Hypothalamus (tissue), 51 donors: ENCODE results near the gene CFAP97D1.

Experiments
- DNase-seq, 51 donors: peaks; one replicate each; lab custom pipeline; 2025; lab: John Stamatoyannopoulos, UW

CFAP97D1 gene

DNA sequence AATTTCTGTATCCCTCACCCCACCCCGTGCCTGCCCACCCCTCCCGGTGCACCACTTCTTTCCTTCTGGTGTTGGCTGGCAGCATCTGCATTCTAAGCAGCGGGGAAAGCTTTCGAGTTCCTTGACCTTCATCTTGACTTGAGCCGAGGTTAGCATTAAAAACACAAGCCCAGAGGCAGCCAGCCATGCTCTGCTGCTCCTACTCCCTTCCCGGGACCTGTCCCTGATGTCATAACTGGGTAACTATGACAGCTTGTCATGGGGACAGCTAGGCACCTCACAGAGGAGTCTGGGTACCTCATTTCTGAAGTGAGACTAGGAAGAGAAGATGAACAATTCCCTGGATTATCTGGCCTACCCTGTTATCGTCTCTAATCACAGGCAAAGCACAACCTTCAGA lies at the start of gene CFAP97D1:
Gene CFAP97D1 (plus strand): TSS at position 301 of the 400 bp plus-strand sequence. CDS start 28 bp downstream, at position 329.
- no peak for DNase-seq

DNA sequence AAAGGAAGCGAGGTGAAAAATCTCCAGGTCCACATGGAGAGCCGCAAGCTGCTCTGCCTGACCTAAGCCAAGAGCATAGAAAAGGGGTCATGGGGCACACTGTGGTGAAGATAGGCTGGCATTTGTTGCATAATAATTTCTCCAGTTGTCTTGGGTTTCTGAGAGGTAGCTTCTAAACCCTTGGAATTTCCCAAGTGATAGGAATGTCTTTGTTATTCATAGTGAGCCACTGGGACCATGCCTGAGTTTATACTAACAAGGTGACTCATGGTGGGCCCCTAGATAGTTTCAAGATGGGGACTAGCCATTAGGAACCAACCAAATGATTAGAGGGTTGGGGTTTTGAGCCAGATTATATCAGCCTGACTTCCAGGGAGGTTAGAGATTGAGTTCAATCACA lies 47.3 kb upstream of the CFAP97D1 start:
- no peak for DNase-seq

DNA sequence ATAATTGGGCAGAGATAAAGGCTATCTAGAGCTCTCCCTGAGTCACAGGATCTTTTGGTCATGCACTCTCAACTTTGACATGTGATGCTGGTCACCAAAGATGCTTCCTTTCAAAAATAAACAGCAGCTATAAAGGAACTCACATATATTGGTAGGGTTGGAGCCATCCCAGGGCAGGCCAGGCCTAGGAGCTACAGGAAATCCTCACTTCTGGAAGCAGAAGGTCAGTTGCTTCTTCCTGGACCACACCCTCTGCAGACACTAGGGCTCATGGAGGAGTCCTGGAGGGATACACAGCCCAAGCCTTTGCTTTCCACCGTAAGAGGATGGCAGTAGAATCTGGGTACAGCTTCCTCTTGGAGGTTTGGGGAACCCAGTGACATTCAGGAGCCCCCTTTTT lies 46.3 kb upstream of the CFAP97D1 start:
- DNase-seq: no peak

DNA sequence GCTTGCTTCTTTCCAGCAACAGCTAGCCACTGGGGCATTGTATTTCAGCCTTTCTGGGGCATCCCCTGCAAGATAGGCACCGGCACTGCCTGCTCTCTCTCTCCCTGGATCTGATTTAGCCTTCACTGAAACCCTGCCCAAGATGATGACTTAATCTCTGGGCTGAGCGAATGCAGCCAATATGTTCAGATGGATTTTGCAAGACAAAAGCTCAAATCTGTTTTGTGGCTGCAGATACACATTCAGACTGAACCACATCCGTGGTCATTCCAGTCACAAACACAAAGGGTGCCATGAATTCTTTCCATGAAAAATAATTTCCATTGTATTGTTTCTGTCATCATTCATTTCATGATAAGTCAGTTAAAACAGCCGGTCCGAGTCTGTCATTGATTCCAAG lies 45.9 kb upstream of the CFAP97D1 start:
- DNase-seq: no peak

DNA sequence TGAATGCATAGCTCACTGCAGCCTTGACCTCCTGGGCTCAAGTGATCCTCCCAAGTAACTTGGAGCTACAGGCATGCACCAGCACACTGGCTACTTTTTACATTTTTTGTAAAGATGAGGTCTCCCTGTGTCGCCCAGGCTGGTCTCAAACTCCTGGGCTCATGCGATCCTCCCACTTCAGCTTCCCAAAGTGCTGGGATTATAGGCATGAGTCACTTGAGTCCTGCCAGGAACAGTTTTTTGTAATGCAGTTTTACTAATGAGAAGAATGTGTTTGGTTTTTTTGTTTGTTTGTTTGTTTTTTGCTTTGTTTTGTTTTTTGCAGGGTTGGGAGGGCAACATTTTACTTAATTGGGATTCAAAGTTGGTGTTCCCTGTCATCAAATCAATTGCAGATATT lies 43.8 kb upstream of the CFAP97D1 start:
- DNase-seq: no peak

DNA sequence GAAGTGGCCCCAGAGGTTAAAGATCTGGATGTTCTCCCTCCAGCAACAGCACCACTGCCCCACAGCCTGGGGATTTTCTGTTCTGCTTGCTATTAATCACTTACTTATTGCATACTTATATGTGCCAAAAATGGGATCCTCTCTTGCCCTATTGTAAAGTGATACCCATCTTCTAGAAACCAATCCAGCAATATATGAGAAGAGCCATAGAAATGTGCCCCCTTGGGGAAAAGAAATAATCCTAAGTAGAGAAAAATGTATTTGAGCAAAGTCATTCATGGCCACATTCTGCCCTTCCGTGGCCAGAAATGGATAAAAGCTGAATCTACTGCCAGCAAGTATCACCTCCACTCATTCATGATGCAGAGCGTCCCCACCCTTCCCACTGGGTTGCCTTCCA lies 42.5 kb upstream of the CFAP97D1 start:
- DNase-seq: no peak

DNA sequence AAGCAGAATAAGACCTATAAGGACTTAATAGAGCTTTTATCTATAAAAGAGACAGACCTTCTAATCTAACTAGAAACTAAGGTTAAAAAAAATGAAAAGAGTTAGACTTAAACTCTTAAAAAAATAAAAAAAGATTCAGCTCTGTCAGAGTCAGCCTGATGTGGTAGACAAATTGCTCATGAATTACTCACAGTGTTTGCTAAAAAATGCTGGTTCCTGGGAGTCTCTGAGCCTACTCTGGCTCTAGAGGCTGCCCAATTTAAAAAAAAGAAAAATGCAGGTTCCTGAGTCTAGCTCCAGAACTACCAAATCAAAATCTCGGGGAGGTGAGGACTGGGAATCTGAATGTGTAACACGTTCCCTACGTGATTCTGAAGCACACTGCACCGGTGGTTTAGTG lies 39.7 kb upstream of the CFAP97D1 start:
- DNase-seq: no peak

DNA sequence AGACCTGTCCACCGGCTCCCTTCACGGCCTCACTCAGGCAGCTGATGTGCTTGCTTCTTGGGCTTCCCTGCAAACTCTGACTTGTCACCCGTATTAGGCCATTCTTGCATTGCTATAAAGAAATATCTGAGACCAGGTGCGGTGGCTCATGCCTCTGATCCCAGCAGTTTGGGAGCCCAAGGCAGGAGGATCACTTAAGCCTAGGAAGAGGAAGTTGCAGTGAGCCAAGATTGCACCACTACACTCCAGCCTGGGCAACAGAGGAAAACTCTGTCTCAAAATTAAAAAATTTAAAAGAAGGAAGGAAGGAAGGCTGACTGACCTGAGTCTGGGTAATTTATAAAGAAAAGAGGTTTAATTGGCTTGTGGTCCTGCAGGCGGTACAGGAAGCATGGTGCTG lies 38.6 kb upstream of the CFAP97D1 start:
- DNase-seq: no peak

DNA sequence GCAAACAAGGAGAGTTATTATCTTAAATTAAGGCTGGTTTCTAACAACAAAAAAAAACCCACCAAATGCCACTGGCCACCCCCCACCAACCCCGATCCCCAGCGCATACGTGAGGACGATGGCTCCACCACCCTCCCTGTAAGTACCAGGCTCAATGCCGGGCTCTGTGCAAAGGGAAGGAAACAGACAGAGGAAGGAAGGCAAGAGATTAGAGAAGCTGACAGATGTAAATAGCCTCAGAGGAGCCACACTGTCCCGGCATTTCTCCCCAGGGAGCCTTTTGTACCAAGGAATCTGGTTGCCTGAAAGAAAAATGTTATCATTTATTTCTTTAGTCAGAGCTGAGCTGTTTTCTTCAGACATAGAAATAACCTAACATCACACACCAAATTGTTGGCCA lies 34.7 kb upstream of the CFAP97D1 start:
- no peak for DNase-seq

DNA sequence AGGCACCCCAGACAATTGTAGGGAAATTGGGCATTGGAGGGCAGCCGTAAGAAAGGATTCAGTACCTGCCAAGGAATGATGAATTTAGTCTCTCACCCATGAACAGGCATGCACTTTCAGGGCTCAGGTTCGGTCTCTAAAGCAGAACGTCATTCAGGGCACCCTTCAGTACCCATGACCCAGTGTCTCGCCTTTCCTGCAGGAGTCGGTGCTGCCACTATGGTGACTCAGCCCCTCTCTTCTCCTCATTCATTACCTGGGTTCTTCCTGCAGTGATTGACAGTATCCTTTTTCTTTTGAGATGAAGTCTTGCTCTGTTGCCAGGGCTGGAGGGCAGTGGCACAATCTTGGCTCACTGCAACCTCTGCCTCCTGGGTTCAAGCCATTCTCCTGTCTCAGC lies 30.1 kb upstream of the CFAP97D1 start:
- DNase-seq: no peak

DNA sequence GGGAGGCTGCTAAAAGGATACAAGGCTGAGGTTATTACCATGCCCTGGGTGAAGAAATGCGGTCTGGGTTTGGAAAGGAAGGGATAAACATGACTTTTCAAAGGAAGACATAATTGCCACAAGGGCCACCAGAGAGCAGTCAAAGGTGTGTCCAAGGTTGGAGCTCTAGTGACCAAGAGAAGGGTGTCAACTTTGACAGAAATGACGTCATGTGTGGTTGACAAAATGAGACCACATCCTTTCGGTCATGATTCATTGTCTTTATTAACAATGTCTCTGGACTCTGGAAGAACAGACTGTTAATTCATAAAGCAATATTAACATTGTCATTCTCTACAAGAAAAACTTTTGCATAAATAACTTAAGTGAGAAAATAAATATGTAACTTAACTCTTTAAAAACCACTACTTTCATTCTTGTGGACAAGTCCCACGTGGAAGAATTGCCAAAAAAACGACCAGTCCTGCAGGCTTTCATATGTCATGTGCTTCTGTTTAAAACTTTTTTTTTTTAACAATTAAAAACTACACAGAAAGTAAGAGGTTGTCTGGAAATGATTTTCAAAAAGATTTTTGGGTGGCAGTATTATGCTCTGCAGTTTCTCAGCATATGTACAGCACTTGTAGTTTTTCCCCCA lies 26.6 kb upstream of the CFAP97D1 start:
- no peak for DNase-seq

DNA sequence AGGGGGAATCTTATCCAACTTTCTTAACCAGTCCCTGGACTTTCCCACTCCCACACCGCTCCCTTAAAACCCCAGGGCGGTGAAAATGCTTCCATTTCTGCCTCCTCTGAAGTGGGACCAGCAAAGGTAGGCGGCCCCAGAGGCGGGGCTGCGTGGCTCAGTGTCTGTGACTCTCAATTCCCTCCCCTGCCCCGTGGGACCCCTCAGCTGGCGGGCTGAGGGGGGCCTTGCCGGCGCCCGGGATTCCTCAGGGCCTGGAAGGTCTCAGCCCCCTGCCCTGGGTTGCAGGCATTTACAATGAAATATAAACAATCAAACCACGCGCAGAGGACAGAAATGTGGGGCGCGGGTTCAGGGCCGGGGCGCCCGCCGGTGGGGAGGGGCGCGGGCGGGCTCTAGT lies 25.3 kb upstream of the CFAP97D1 start:
- no peak for DNase-seq

DNA sequence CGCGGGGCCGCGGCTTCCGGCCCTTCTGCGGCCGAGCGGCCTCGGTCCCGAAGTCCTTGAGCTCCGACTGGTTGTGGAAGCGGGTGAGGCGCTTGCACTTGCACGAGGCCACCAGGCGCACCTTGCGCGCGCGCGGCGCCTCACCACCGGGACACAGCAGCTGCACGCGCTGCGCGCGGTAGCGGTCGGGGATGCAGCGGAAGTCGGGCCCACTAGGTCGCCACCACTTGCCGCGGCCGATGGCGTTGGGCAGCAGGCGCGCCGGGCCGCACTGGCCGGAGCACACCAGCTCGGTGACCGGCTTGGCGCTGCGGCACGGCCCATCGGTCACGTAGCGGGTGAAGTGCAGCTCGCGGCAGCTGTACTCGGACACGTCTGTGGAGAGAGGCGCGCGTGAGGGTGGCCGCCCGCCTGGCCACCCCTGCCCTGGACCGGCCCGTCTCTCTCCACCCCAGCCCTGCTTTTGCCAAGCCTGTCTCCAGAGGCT lies 24.8 kb upstream of the CFAP97D1 start:
- DNase-seq: peak in 3 of 51 donors; percentile 14 to 26 (median 21)

DNA sequence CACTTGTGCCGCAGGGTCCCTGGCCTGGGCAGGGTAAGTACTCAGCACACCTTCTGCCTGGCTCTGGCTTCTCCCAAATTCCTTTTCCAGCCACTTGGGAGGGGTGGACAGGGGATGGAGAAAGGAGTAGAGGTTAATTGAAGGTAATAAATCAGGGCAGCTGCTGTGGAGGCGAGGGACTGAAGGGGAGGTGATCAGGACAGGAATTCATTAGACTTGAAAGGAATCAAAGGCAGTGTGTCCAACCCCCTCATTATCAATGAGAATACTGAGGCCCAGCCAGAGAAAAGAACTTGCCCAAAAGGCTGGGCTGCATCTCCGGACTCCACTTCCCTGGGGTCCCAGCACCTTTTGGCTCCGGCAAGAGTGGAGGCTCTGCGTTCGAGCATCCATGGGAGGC lies 24.0 kb upstream of the CFAP97D1 start:
- no peak for DNase-seq

DNA sequence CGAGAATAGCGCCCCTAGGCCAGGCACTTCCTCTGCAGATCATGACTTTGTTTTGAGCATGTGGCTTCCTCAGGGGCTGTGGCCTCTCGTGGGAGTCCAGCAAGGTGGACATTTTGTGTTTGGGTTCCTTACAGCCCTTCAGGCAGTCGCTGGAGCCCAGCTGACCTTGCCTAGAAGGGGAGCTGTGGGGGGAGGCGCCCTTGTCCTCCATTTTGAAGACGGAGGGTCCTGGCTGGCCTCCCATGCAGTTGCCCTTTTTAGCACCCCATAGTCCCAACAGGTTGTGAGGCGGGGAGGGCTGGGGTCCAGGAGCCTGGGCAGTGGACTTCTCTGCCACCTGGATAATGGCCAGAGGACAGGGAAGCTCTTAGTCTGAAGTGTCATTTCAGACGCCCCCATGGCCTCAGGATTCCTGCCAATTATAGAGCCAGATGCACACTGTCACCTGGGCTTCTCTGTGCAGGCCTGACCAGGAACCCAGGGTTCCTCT lies 23.0 kb upstream of the CFAP97D1 start:
- no peak for DNase-seq

DNA sequence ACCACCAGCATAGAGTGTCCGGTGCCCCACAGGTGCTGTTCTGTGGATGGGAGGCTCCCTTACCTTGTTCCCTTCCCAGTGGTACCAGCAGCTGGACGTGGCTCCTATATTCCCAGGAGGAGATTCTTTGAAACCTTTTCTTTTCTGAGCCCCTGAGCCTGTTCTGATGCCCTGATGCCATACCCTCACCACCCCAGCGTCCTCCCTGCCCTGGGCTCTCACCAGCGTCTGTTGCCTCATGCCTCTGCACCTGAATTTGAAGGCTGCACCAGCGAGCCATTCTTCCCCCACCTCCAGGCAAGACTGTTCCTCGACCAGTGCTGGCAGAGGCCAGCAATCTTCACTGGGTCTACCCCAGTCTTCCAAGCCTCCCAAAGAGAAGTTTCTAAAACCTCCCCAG lies 22.1 kb upstream of the CFAP97D1 start:
- DNase-seq: no peak

DNA sequence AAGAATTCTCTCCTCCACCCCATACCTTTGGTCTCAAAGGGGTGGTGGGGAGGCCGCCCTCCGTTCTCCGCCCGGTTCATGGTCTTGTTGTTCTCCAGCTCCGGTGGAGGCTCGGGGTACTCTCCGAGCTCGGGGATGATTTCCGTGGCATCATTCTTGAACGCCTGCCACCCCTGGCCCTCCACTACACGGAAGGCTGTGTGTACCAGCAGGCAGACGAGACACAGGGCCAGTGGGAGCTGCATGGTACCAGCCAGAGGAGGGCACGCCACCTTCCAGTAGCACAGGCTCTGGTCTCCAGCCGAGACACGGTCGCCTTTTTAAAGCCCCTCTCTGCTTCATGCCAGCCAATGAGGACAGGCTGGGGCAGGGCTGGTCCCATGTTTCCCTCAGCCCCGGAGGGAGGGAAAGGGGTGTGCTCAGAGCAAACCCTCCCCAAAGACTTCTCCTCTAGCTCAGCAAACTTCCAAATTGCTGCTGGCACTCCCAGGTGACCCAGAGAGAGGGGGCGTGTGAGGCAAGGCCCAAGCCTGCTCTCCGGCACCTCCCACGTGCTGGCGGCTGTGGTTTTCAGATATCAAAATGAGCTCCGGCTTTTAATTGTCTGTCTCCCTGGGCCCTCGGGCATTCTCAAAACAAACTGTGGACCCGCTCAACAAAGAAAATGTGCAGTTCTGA lies 21.6 kb upstream of the CFAP97D1 start, which contains the start of gene SOST:
Gene SOST (minus strand): TSS at position 295 of the 678 bp plus-strand sequence. CDS start 50 bp downstream, at position 245.
- no peak for DNase-seq

DNA sequence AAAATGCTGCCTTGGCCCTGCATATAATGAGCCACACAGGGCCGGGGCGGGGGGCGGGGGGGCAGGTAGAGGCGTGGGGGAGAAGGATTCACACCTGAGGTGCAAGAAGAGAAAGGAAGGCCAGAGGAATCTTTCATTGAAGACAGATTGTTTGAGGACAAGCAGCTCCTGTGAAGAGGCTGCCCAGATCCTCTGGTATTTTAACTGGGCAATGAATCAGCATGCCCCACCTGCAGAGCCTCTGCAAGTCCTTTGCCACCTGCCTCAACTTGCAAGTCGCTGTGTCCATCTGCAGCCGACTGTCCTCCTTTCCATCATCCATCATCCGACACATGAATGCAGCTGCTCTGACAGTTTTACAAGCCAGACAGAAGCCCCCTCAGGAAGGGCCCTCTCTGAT lies 20.4 kb upstream of the CFAP97D1 start:
- DNase-seq: no peak

DNA sequence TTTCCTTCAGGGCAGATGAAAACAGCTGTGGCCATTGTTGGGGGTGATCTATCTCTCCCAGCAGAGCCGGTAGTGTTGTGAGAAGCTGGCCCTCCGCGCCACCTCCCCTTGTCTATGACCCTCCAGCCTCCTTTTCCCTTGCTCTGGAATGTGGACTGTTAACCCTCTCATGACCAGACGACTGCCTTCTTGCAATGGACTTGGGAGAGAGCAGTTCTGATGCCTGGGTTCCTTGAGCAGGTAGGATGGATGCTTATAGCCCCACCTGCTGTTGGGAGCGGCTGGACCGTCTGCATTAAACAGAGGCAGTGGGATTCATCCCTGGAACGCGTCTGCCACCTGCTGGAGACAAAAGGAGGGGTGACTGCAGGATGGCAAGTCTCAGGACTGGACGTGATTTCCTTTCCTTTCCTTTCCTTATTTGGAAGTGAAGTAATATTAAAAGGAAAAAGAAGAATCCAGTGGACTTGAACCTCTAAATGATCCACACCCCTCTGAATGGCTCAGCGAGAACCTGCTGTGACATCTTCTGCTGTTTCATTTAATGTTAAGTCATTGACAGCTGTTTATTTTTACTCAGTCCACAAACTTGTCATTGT lies 19.9 kb upstream of the CFAP97D1 start:
- DNase-seq: peak in 50 of 51 donors; percentile 23 to 97 (median 78)

DNA sequence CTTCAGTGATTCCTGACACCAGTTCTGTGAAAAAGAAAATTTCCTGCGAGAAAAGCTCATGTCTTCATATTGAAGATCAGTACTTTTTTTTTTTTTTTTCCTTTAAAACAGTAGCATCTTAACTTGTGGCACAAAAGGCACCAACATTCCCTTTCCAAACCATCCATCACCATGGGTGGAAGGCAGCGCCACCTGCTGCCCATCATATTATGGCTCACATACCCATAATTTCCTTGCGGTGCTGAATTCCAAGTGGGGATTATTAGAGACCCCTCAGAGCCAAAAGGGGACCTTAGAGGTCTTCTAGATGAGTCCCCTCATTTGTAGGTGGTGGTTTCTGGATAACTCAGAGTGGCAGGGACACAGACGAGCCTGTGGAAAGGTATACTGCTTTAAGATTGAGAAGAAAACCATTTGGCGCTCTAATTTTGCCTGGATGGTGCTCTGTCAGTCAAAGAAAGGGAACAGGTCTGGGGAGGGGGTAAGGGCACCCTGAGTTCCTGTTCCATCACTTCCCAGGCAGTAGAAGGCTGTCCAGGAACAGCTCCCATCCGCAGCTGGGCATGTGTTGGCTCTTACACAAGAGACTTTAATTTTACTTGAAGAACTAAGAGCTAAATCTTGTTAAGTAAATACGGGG lies 13.7 kb upstream of the CFAP97D1 start:
- DNase-seq: peak in 18 of 51 donors; percentile 11 to 67 (median 46)

DNA sequence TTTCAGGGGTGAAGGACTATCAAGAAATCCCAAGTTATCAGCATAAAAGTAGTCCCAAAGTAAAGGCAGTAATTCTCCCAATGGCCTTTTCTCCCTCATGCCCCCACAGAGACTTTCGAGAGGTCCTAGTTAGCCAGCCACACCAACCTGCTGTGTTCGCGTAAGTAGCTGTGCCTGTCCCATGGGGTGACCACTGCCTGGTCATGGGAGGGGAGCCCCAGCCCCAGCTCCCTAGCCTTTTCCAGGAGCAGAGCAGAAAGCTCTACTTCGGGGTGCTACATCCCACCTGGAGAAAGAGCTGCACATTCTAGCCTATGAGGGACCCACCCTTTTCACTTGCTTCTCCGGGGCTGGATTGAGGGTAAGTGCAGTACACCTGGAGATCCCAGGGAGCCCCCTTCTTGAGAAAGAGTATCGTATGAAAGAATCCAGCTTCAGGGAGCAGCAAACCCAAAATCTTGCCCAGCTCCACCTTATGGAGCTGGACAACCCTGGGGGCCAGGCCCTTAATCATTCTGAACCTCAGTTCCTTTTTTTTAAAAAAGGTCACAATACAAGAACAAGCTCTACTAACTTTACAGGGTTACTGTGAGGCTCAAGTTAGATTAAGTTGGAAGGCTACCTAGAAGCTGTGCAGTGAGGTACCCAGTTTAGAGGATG lies 13.1 kb upstream of the CFAP97D1 start:
- no peak for DNase-seq
